Effector memory CD4-positive, alpha-beta T cell (primary cell): Measurements from ENCODE around the gene ACTN3.
"Not testable (repeated sequence)": the region's sequence is repeated elsewhere in the genome, so short reads cannot be mapped to it uniquely, and the experiment has no call there.

Experiments used
- DNase-seq, 3 donors: peaks; one replicate each; pipeline ENCODE4 v3.0.0-alpha.2; 2020
- H3K27ac ChIP-seq: 2 replicates; pipeline ENCODE4 v1.7.0; 2013; ENCODE audit warnings: mild to moderate bottlenecking, low read length, moderate library complexity; ENCODE audit not compliant: insufficient read depth, poor library complexity, severe bottlenecking
- H3K27me3 ChIP-seq: replicated peaks from 2 replicates; pipeline ENCODE4 v1.7.0; 2013; ENCODE audit warnings: mild to moderate bottlenecking, low read length; ENCODE audit not compliant: insufficient read depth, control insufficient read depth, poor library complexity, severe bottlenecking
- H3K36me3 ChIP-seq: 2 replicates; pipeline ENCODE4 v1.7.0; 2013; ENCODE audit warnings: mild to moderate bottlenecking, low read length, moderate library complexity; ENCODE audit not compliant: control insufficient read depth, insufficient read depth
- H3K4me1 ChIP-seq: 2 replicates; pipeline ENCODE4 v1.7.0; 2013; ENCODE audit warnings: low read length, mild to moderate bottlenecking; ENCODE audit not compliant: control insufficient read depth, insufficient read depth, poor library complexity, severe bottlenecking
- H3K4me3 ChIP-seq: 2 replicates; pipeline ENCODE4 v1.7.0; 2013; ENCODE audit warnings: low read length, low read depth, mild to moderate bottlenecking; ENCODE audit not compliant: insufficient read depth, poor library complexity, severe bottlenecking
- H3K9me3 ChIP-seq: 2 replicates; pipeline ENCODE4 v1.7.0; 2013; ENCODE audit warnings: mild to moderate bottlenecking, low read length, moderate library complexity; ENCODE audit not compliant: control insufficient read depth

ACTN3 gene

GRCh38 chr11:66529069-66529468, 17.6 kb upstream of the ACTN3 start:
- DNase-seq = no peak
- H3K36me3 ChIP-seq = no peaks in the 10 kb centered on the region
- no peaks in the 10 kb centered on the region for H3K27me3 ChIP-seq
- no peak overlapping the region for H3K4me3 ChIP-seq
- H3K9me3 ChIP-seq = no peaks in the 10 kb centered on the region
- no peaks in the 10 kb centered on the region for H3K4me1 ChIP-seq
- no peak overlapping the region for H3K27ac ChIP-seq

- no peaks in the 10 kb centered on the region for H3K27me3 ChIP-seq
- H3K4me3 ChIP-seq = no peak overlapping the region
- no peaks in the 10 kb centered on the region for H3K9me3 ChIP-seq
- no peaks in the 10 kb centered on the region for H3K4me1 ChIP-seq
- no peaks in the 10 kb centered on the region for H3K36me3 ChIP-seq
- no peak for DNase-seq
- no peak overlapping the region for H3K27ac ChIP-seq
Observed at GRCh38 chr11:66529655-66530054, 17.0 kb upstream of the ACTN3 start.

GRCh38 chr11:66530927-66531709, 15.6 kb upstream of the ACTN3 start:
- Histone ChIP-seq H3K27me3 (no peaks in the 10 kb centered on the region), H3K4me1 (no peaks in the 10 kb centered on the region), H3K36me3 (no peaks in the 10 kb centered on the region), H3K9me3 (no peaks in the 10 kb centered on the region), H3K4me3 (no peak overlapping the region), H3K27ac (no peak overlapping the region)
- no peak for DNase-seq

- DNase-seq = no peak
- H3K27me3 ChIP-seq = no peaks in the 10 kb centered on the region
- no peaks in the 10 kb centered on the region for H3K36me3 ChIP-seq
- no peak overlapping the region for H3K4me3 ChIP-seq
- H3K4me1 ChIP-seq = no peaks in the 10 kb centered on the region
- no peak overlapping the region for H3K27ac ChIP-seq
- H3K9me3 ChIP-seq = no peaks in the 10 kb centered on the region
Observed at GRCh38 chr11:66531841-66532240, 14.9 kb upstream of the ACTN3 start.

GRCh38 chr11:66532784-66533183, 13.9 kb upstream of the ACTN3 start:
- H3K36me3 ChIP-seq = no peaks in the 10 kb centered on the region

GRCh38 chr11:66539170-66539869, 7.4 kb upstream of the ACTN3 start:
- H3K4me3 ChIP-seq = no peak overlapping the region
- no peak for DNase-seq
- H3K9me3 ChIP-seq = no peaks in the 10 kb centered on the region
- H3K4me1 ChIP-seq = peaks cover 11% of the 10 kb centered on the region
- no peaks in the 10 kb centered on the region for H3K27me3 ChIP-seq
- no peak overlapping the region for H3K27ac ChIP-seq
- H3K36me3 ChIP-seq = peaks cover 22% of the 10 kb centered on the region

More at GRCh38 chr11:66532784-66533183, 13.9 kb upstream of the ACTN3 start:
- Histone ChIP-seq H3K27ac (no peak overlapping the region), H3K9me3 (no peaks in the 10 kb centered on the region), H3K27me3 (no peaks in the 10 kb centered on the region), H3K4me1 (no peaks in the 10 kb centered on the region), H3K4me3 (no peak overlapping the region)
- DNase-seq = no peak

GRCh38 chr11:66539870-66540213, 6.9 kb upstream of the ACTN3 start:
- Histone ChIP-seq H3K4me1 (peaks cover 13% of the 10 kb centered on the region), H3K36me3 (peaks cover 22% of the 10 kb centered on the region), H3K27ac (no peak overlapping the region), H3K4me3 (no peak overlapping the region), H3K9me3 (no peaks in the 10 kb centered on the region), H3K27me3 (no peaks in the 10 kb centered on the region)
- no peak for DNase-seq

GRCh38 chr11:66540598-66540997, 6.1 kb upstream of the ACTN3 start:
- H3K27me3 ChIP-seq, H3K4me3 ChIP-seq, DNase-seq, H3K9me3 ChIP-seq, H3K27ac ChIP-seq: not testable (repeated sequence)
- Histone ChIP-seq H3K36me3 (peaks cover 22% of the 10 kb centered on the region), H3K4me1 (peaks cover 15% of the 10 kb centered on the region)

GRCh38 chr11:66541892-66542291, 4.8 kb upstream of the ACTN3 start:
- no peak for DNase-seq
- Histone ChIP-seq H3K27ac (no peak overlapping the region), H3K9me3 (no peaks in the 10 kb centered on the region), H3K4me3 (no peak overlapping the region), H3K36me3 (peaks cover 22% of the 10 kb centered on the region), H3K4me1 (peaks cover 23% of the 10 kb centered on the region), H3K27me3 (no peaks in the 10 kb centered on the region)

GRCh38 chr11:66542362-66542761, 4.3 kb upstream of the ACTN3 start:
- no peak for DNase-seq
- Histone ChIP-seq H3K9me3 (no peaks in the 10 kb centered on the region), H3K27me3 (no peaks in the 10 kb centered on the region), H3K27ac (no peak overlapping the region), H3K36me3 (peaks cover 22% of the 10 kb centered on the region), H3K4me3 (no peak overlapping the region), H3K4me1 (peaks cover 25% of the 10 kb centered on the region)
